CD4-positive, alpha-beta T cell (primary cell): ENCODE measurements around the gene NRIP1. TPM values are rescaled to one million over a fixed set of nuclear protein-coding genes. Genes with fewer than 3 reads are reported as not detected.

Experiments
- ATAC-seq: fragments of 200-7000 bp; cut with Tn5 transposase; one replicate; pipeline ENCODE4 v1.10.0; 2022; ENCODE audit warnings: mild to moderate bottlenecking; ENCODE audit not compliant: poor library complexity
- CTCF ChIA-PET: fragments of 350-600 bp; sonication (Branson Sonifier 250); formaldehyde crosslinking; loops from one replicate; lab custom pipeline; 2021; ENCODE audit warnings: antibody characterized with exemption, inconsistent platforms; lab: Charles Lee
- POLR2A ChIA-PET: fragments of 350-600 bp; sonication (Branson Sonifier 250); formaldehyde crosslinking; loops from one replicate; lab custom pipeline; 2021; ENCODE audit warnings: antibody characterized with exemption, inconsistent platforms; lab: Charles Lee
- DNase-seq, 14 experiments: peaks; one replicate each; pipeline ENCODE4 v3.0.0-alpha.2; 2013 to 2020; ENCODE audit warnings: mixed read lengths in 2 of 14
- H3K27ac ChIP-seq, 2 donors: one replicate each; pipeline versions ENCODE4 v1.5.1 to v1.7.0; 2013; ENCODE audit warnings: low read length in 2 of 2, low read depth in 1 of 2, mild to moderate bottlenecking in 1 of 2
- H3K27me3 ChIP-seq, 2 experiments: 1 replicate in 1 of 2; 2 replicates in 1 of 2; pipeline versions ENCODE4 v1.6.1 to v1.7.0; 2013; ENCODE audit warnings: low read length in 2 of 2, control low read depth in 1 of 2, mild to moderate bottlenecking in 1 of 2, moderate library complexity in 1 of 2; ENCODE audit not compliant: insufficient read depth in 2 of 2, control insufficient read depth in 1 of 2
- H3K36me3 ChIP-seq: one replicate; pipeline ENCODE4 v1.6.1; 2013; ENCODE audit warnings: low read length, control low read depth; ENCODE audit not compliant: insufficient read depth
- H3K4me1 ChIP-seq: one replicate; pipeline ENCODE4 v1.6.1; 2013; ENCODE audit warnings: low read length, control low read depth; ENCODE audit not compliant: insufficient read depth
- H3K4me3 ChIP-seq: one replicate; pipeline ENCODE4 v1.5.1; 2013; ENCODE audit warnings: mild to moderate bottlenecking, low read length, moderate library complexity
- H3K9me3 ChIP-seq, 2 experiments: 1 replicate in 1 of 2; 2 replicates in 1 of 2; pipeline versions ENCODE4 v1.6.1 to v1.7.0; 2013; ENCODE audit warnings: low read length in 2 of 2, mild to moderate bottlenecking in 2 of 2, control low read depth in 1 of 2, moderate library complexity in 1 of 2; ENCODE audit not compliant: control insufficient read depth in 1 of 2, insufficient read depth in 1 of 2
- H3K27ac Mint-ChIP-seq: one replicate; pipeline ENCODE4 v1.8.0; 2020; ENCODE audit warnings: mixed read lengths
- H3K27me3 Mint-ChIP-seq: one replicate; pipeline ENCODE4 v1.8.0; 2021; ENCODE audit warnings: mixed read lengths
- H3K36me3 Mint-ChIP-seq: one replicate; pipeline ENCODE4 v1.8.0; 2021; ENCODE audit warnings: low read depth, mixed read lengths
- H3K4me1 Mint-ChIP-seq: one replicate; pipeline ENCODE4 v1.8.0; 2021; ENCODE audit warnings: low read depth, mixed read lengths
- H3K4me3 Mint-ChIP-seq: one replicate; pipeline ENCODE4 v1.8.0; 2020; ENCODE audit warnings: mild to moderate bottlenecking, mixed read lengths
- H3K9me3 Mint-ChIP-seq: one replicate; pipeline ENCODE4 v1.8.0; 2020; ENCODE audit warnings: mixed read lengths
- CTCF ChIP-seq: fragments of 200-600 bp; IDR thresholded peaks from one replicate; pipeline ENCODE4 v1.8.0; 2022; ENCODE audit warnings: antibody characterized with exemption, mild to moderate bottlenecking
- intact Hi-C, 2 experiments: fragments of 100-400 bp; cut with DNase I in 1 of 2; cut with micrococcal nuclease in 1 of 2; formaldehyde crosslinking; loops; one replicate each; pipeline versions ENCODE4 v1.15.1 to v1.9.0; 2023 to 2025; cut with DNase I, micrococcal nuclease
- polyA plus RNA-seq, 2 donors: library from polyadenylated mRNA; unstranded; fragments of 120-200 nt; gene quantifications; one replicate each; pipeline ENCODE4 v1.2.1, GENCODE V29; 2013
- total RNA-seq, 174 experiments: library from RNA in 2 of 174; stranded (reverse) in 2 of 174; gene quantifications; one replicate each; pipeline ENCODE4 v1.2.3 and lab custom pipeline; 2021 to 2026

NRIP1 gene
- total RNA-seq (10 to 100 TPM; 41.6 to 50.1 TPM), total RNA-seq (lab: John Stamatoyannopoulos, UW) (28.3 to 309 (median 102) reads per million in 172 experiments)
- polyA plus RNA-seq (2013, experiment 1 of 2) = 12.2 TPM
- 15.8 TPM for polyA plus RNA-seq (2013, experiment 2 of 2)

DNA sequence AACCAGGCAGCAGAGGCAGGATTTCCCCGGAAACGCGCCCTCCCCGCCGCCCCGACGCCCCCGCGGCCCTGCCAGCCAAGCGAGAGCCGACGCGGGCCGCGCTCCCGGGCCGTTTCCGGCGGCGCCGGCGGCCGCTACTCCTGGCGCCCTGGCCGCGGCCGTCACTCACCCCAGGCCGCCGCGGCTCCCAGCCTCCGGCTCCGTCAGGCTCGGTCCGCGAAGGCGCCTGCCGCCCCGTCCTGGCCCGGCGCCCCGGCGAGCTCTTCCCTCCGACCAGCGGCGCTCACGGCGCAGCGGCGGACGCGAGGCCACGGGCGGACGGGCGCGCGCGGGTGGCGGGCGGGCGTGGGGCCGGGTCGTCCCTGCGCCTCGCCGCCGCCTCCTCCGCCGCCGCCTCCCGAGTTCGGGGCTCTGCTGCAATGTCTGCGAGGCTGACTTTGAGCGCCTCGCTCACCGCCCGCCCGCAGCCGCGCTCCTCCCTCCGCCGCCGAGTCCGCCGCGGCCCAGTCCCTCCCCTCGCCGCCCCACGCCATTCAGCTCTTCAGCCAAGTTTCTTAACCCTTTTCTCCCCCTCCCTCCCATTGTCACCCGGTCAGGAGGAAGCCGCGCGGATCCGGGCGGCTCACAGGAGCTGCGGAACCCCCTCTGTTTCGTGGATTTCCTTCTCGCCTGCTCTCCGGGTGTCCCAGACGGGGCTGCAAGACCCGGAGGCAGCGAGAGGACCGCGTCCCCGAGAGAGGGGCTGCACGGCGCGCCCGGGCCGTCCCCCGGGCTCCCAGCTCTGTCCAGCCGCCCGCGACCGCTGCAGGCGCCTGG is at the start of gene NRIP1:
Gene NRIP1 (minus strand): TSS at position 425 of the 816 bp plus-strand sequence. CDS start 96,808 bp downstream, outside the sequence.
- CTCF ChIA-PET = no interaction called here
- H3K27ac Mint-ChIP-seq = peak within 1 kb of the TSS; percentile 98
- peak within 1 kb of the TSS; percentile 97 for H3K4me3 Mint-ChIP-seq
- no peaks in the 10 kb centered on the region for H3K27me3 ChIP-seq
- intact Hi-C loops = loop anchor here (5.0 kb wide), 6 partner anchors 43 to 682 kb away; partner anchors contain the start of gene HSPA13 (in 1 of the 2)
- no peak for TF ChIP-seq CTCF
- H3K36me3 Mint-ChIP-seq = peaks cover 18% of the 10 kb centered on the region
- H3K9me3 Mint-ChIP-seq = no peaks in the 10 kb centered on the region
- H3K27me3 Mint-ChIP-seq = peaks cover 5% of the 10 kb centered on the region
- ATAC-seq (peak; percentile 76), DNase-seq (peak; percentile 72 to 93 (median 82))
- POLR2A ChIA-PET = interaction anchor here (0.9 to 3.0 kb wide), 27 partner anchors 9 to 849 kb away, joined by 3 to 50 read pairs (median 5); partner anchors contain the start of genes HSPA13 and RBM11
- no peaks in the 10 kb centered on the region for H3K9me3 ChIP-seq
- peak within 1 kb of the TSS; percentile 91 for H3K4me3 ChIP-seq
- H3K36me3 ChIP-seq = no peaks in the 10 kb centered on the region
- peak within 1 kb of the TSS; percentile 79 to 84 for H3K27ac ChIP-seq
- H3K4me1 Mint-ChIP-seq = peaks cover 50% of the 10 kb centered on the region
- peaks cover 13% of the 10 kb centered on the region for H3K4me1 ChIP-seq

- Mint-ChIP-seq H3K27me3 (no peaks in the 10 kb centered on the region), H3K9me3 (no peaks in the 10 kb centered on the region), H3K4me3 (no peak overlapping the region), H3K4me1 (no peaks in the 10 kb centered on the region), H3K36me3 (no peaks in the 10 kb centered on the region), H3K27ac (no peak overlapping the region)
- Histone ChIP-seq H3K27ac (no peak overlapping the region), H3K4me3 (no peak overlapping the region), H3K36me3 (no peaks in the 10 kb centered on the region), H3K9me3 (no peaks in the 10 kb centered on the region), H3K4me1 (no peaks in the 10 kb centered on the region), H3K27me3 (no peaks in the 10 kb centered on the region)
- ATAC-seq (no peak), DNase-seq (no peak)
- TF ChIP-seq CTCF = no peak
- ChIA-PET POLR2A (no interaction called here), CTCF (no interaction called here)
- intact Hi-C loops = no loop called here
Observed at GRCh38 chr21:15112858-15113257, 48.1 kb upstream of the NRIP1 start.

DNA sequence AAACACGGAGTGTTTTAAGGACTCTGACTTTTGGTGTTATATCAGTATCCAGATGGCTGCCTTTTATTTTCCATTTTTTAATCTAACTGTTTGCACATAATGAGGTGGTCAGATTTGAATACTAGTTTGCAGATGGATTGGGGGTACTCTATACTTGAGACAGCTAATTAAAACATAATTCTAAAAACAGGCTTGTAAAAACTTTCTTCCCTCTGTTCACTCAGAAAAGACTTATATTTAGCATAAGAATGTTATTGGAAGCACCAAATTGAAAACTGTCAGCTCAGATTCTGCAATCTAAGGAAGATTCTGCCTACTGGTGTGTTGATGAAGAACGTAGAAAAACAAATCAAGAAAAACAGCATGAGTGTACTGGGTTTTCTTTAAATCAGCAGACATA is 44.0 kb upstream of the NRIP1 start:
- H3K27me3 ChIP-seq = no peaks in the 10 kb centered on the region
- POLR2A ChIA-PET = no interaction called here
- CTCF ChIA-PET = no interaction called here
- TF ChIP-seq CTCF = no peak
- H3K4me3 ChIP-seq = no peak overlapping the region
- H3K4me3 Mint-ChIP-seq = no peak overlapping the region
- H3K27ac Mint-ChIP-seq = no peak overlapping the region
- H3K27ac ChIP-seq = no peak overlapping the region
- no peaks in the 10 kb centered on the region for H3K9me3 ChIP-seq
- no peaks in the 10 kb centered on the region for H3K4me1 ChIP-seq
- ATAC-seq = no peak
- DNase-seq = no peak
- no peaks in the 10 kb centered on the region for H3K36me3 Mint-ChIP-seq
- no peaks in the 10 kb centered on the region for H3K9me3 Mint-ChIP-seq
- no peaks in the 10 kb centered on the region for H3K27me3 Mint-ChIP-seq
- H3K36me3 ChIP-seq = no peaks in the 10 kb centered on the region
- H3K4me1 Mint-ChIP-seq = no peaks in the 10 kb centered on the region
- intact Hi-C loops = loop anchor here in 1 of 2 experiments (5.0 kb wide), 1 partner anchor 42 kb away; no protein-coding TSS in a partner anchor
